ENCODE measurements around the gene ALKBH8. TPM values are rescaled to one million over a fixed set of nuclear protein-coding genes. Genes with fewer than 3 reads are reported as not detected.

ALKBH8 gene
- total and polyA plus RNA-seq, 2 of the 13 experiments (the other 11 are each of a cell fraction or from before 2014, with no cell fraction given): 2.4 to 9.1 TPM

DNA sequence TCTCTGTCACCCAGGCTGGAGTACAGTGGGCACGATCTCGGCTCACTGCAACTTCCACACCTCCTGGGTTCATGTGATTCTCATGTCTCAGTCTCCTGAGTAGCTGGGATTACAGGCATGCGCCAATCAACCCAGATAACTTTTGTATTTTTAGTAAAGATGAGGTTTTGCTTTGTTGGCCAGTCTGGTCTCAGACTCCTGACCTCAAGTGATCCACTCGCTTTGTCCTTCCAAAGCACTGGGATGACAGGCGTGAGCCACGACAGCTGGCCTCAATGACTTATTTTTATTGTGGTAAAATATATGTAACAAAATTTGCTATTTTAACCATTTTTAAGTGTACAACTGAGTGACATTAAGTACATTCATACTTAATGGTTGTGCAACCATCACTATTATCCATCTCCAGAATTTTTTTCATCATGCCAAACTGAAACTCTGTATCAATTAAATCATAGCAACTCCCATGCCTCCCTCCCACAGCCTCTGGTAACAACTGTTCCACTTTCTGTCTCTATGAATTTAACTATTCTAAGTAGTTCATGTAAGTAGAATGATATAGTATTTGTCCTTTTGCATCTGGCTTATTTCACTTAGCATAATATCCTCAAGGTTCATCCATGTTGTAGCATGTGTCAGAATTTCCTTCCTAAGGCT is 57.2 kb downstream of the ALKBH8 start:
- POLR2A ChIA-PET: no interaction called here
- Histone ChIP-seq H3K27me3 (ENCODE audit: control insufficient read depth in 1 of 2, insufficient read depth in 2 of 2, low read length in 2 of 2) (no peaks in the 10 kb centered on the region), H3K4me1 (ENCODE audit: insufficient read depth, low read length) (no peaks in the 10 kb centered on the region), H3K4me3 (replicated peaks in 1 of 3; ENCODE audit: insufficient read depth in 1 of 3, low read depth in 2 of 3, low read length in 3 of 3) (no peak overlapping the region), H3K9me3 (ENCODE audit: low read length) (no peaks in the 10 kb centered on the region), H3K4me2 (ENCODE audit: low read depth, low read length) (no peak overlapping the region), H4K20me1 (ENCODE audit: insufficient read depth, low read length) (no peaks in the 10 kb centered on the region), H3K79me2 (ENCODE audit: insufficient read depth, low read length) (no peaks in the 10 kb centered on the region), H2AFZ (ENCODE audit: low read length) (no peak overlapping the region), H3K9ac (ENCODE audit: insufficient read depth, low read depth, low read length) (no peak overlapping the region), H3K27ac (ENCODE audit: extremely low read length, insufficient read depth, low read length) (no peak overlapping the region), H3K36me3 (replicated peaks in 1 of 2; ENCODE audit: control insufficient read depth in 1 of 2, insufficient read depth in 2 of 2, low read length in 2 of 2) (peaks cover 3 to 5% of the 10 kb centered on the region in 2 experiments; a peak in 4 of 5 replicates)
- WGBS (ENCODE audit: low lambda C conversion rate): 98% methylated on average over 6 of the region's 6 CpGs
- BruUV-seq (replicated peaks): no TSS peak
- CTCF ChIA-PET (ENCODE audit: low intra/inter-chr PET ratio, low total read pairs): no interaction called here
- DNase-seq (ENCODE audit: low spot score) (no peak), FAIRE-seq (no peak), ATAC-seq (no peak)
- intact Hi-C loops (cut with micrococcal nuclease; ENCODE audit: unreplicated experiment) (no loop called here), in situ Hi-C loops (cut with HindIII; ENCODE audit: extremely low pct_ligation_motif_present, low pct_unique_long_range_greater_than_20kb) (no loop called here)
- TF ChIP-seq ZNF3 (CRISPR knock-in tag; IDR thresholded peaks at IDR 0.05): no peak
- TF ChIP-seq ISX (CRISPR knock-in tag; conservative IDR thresholded peaks at IDR 0.05): no peak
- TF ChIP-seq TGIF2 (CRISPR knock-in tag; IDR thresholded peaks at IDR 0.05): no peak
- no peak for TF ChIP-seq SAP130 (CRISPR knock-in tag; IDR thresholded peaks at IDR 0.05; ENCODE audit: low read depth)
- TF ChIP-seq HOXA5 (CRISPR knock-in tag; IDR thresholded peaks at IDR 0.05): no peak
- TF ChIP-seq RCOR2 (CRISPR knock-in tag; IDR thresholded peaks at IDR 0.05): no peak
- TF ChIP-seq DNMT3B (CRISPR knock-in tag; conservative IDR thresholded peaks at IDR 0.05): no peak
- TF ChIP-seq ZNF484 (CRISPR knock-in tag; IDR thresholded peaks at IDR 0.05; ENCODE audit: borderline replicate concordance, low read depth): no peak
- TF ChIP-seq, protein P1, sequence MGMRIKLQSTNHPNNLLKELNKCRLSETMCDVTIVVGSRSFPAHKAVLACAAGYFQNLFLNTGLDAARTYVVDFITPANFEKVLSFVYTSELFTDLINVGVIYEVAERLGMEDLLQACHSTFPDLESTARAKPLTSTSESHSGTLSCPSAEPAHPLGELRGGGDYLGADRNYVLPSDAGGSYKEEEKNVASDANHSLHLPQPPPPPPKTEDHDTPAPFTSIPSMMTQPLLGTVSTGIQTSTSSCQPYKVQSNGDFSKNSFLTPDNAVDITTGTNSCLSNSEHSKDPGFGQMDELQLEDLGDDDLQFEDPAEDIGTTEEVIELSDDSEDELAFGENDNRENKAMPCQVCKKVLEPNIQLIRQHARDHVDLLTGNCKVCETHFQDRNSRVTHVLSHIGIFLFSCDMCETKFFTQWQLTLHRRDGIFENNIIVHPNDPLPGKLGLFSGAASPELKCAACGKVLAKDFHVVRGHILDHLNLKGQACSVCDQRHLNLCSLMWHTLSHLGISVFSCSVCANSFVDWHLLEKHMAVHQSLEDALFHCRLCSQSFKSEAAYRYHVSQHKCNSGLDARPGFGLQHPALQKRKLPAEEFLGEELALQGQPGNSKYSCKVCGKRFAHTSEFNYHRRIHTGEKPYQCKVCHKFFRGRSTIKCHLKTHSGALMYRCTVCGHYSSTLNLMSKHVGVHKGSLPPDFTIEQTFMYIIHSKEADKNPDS (CRISPR knock-in tag; IDR thresholded peaks at IDR 0.05): no peak
- TF ChIP-seq, protein P2, sequence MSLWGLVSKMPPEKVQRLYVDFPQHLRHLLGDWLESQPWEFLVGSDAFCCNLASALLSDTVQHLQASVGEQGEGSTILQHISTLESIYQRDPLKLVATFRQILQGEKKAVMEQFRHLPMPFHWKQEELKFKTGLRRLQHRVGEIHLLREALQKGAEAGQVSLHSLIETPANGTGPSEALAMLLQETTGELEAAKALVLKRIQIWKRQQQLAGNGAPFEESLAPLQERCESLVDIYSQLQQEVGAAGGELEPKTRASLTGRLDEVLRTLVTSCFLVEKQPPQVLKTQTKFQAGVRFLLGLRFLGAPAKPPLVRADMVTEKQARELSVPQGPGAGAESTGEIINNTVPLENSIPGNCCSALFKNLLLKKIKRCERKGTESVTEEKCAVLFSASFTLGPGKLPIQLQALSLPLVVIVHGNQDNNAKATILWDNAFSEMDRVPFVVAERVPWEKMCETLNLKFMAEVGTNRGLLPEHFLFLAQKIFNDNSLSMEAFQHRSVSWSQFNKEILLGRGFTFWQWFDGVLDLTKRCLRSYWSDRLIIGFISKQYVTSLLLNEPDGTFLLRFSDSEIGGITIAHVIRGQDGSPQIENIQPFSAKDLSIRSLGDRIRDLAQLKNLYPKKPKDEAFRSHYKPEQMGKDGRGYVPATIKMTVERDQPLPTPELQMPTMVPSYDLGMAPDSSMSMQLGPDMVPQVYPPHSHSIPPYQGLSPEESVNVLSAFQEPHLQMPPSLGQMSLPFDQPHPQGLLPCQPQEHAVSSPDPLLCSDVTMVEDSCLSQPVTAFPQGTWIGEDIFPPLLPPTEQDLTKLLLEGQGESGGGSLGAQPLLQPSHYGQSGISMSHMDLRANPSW (CRISPR knock-in tag; IDR thresholded peaks at IDR 0.05; ENCODE audit: borderline replicate concordance): no peak
- TF ChIP-seq, protein P3, sequence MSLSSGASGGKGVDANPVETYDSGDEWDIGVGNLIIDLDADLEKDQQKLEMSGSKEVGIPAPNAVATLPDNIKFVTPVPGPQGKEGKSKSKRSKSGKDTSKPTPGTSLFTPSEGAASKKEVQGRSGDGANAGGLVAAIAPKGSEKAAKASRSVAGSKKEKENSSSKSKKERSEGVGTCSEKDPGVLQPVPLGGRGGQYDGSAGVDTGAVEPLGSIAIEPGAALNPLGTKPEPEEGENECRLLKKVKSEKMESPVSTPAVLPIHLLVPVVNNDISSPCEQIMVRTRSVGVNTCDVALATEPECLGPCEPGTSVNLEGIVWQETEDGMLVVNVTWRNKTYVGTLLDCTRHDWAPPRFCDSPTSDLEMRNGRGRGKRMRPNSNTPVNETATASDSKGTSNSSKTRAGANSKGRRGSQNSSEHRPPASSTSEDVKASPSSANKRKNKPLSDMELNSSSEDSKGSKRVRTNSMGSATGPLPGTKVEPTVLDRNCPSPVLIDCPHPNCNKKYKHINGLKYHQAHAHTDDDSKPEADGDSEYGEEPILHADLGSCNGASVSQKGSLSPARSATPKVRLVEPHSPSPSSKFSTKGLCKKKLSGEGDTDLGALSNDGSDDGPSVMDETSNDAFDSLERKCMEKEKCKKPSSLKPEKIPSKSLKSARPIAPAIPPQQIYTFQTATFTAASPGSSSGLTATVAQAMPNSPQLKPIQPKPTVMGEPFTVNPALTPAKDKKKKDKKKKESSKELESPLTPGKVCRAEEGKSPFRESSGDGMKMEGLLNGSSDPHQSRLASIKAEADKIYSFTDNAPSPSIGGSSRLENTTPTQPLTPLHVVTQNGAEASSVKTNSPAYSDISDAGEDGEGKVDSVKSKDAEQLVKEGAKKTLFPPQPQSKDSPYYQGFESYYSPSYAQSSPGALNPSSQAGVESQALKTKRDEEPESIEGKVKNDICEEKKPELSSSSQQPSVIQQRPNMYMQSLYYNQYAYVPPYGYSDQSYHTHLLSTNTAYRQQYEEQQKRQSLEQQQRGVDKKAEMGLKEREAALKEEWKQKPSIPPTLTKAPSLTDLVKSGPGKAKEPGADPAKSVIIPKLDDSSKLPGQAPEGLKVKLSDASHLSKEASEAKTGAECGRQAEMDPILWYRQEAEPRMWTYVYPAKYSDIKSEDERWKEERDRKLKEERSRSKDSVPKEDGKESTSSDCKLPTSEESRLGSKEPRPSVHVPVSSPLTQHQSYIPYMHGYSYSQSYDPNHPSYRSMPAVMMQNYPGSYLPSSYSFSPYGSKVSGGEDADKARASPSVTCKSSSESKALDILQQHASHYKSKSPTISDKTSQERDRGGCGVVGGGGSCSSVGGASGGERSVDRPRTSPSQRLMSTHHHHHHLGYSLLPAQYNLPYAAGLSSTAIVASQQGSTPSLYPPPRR (CRISPR knock-in tag; IDR thresholded peaks at IDR 0.05; ENCODE audit: borderline replicate concordance): no peak
- no peak for TF ChIP-seq THAP11 (CRISPR knock-in tag; IDR thresholded peaks at IDR 0.05)
- no peak for TF ChIP-seq PAF1 (CRISPR knock-in tag; IDR thresholded peaks at IDR 0.05)
- TF ChIP-seq SRSF4 (IDR thresholded peaks at IDR 0.05; ENCODE audit: low read depth, low read length, poor library complexity, severe bottlenecking): no peak
